ENCODE data around the gene SCN9A.

SCN9A gene

GRCh38 chr2:166233244-166233643 lies 142.5 kb downstream of the SCN9A start:
- H3K27ac ChIP-seq (ENCODE audit: low read depth, low read length) = no peak overlapping the region
- no peaks in the 10 kb centered on the region for H3K36me3 ChIP-seq (ENCODE audit: control insufficient read depth, low read length)
- TF ChIP-seq CTCF (IDR thresholded peaks at IDR 0.05; ENCODE audit: low read depth, low read length, poor library complexity, severe bottlenecking) (no peak), EZH2phosphoT487 (IDR thresholded peaks at IDR 0.05; ENCODE audit: borderline replicate concordance, low read length) (no peak)
- no peaks in the 10 kb centered on the region for H3K9me2 ChIP-seq (replicated peaks; ENCODE audit: control insufficient read depth, low read length)
- no peaks in the 10 kb centered on the region for H3K9me3 ChIP-seq (ENCODE audit: control insufficient read depth, insufficient read depth, low read length)
- H3K4me3 ChIP-seq (ENCODE audit: low read length) = no peak overlapping the region
- no peak overlapping the region for H3K4me2 ChIP-seq (ENCODE audit: low read length)
- H3F3A ChIP-seq (ENCODE audit: control insufficient read depth, insufficient read depth) = no peaks in the 10 kb centered on the region
- H3K27me3 ChIP-seq (ENCODE audit: control insufficient read depth, low read length) = no peaks in the 10 kb centered on the region
- no peaks in the 10 kb centered on the region for H3K79me2 ChIP-seq (ENCODE audit: control insufficient read depth, low read length)
- no peaks in the 10 kb centered on the region for H4K20me1 ChIP-seq (ENCODE audit: control insufficient read depth, insufficient read depth, low read depth, low read length)
- H3K4me1 ChIP-seq (ENCODE audit: control insufficient read depth, low read length) = no peaks in the 10 kb centered on the region

GRCh38 chr2:166230724-166231070 lies 145.0 kb downstream of the SCN9A start:
- Histone ChIP-seq H3K4me1 (ENCODE audit: control insufficient read depth, low read length) (no peaks in the 10 kb centered on the region), H3F3A (ENCODE audit: control insufficient read depth, insufficient read depth) (no peaks in the 10 kb centered on the region), H3K4me2 (ENCODE audit: low read length) (no peak overlapping the region), H3K36me3 (ENCODE audit: control insufficient read depth, low read length) (no peaks in the 10 kb centered on the region), H3K9me2 (replicated peaks; ENCODE audit: control insufficient read depth, low read length) (no peaks in the 10 kb centered on the region), H3K9me3 (ENCODE audit: control insufficient read depth, insufficient read depth, low read length) (no peaks in the 10 kb centered on the region), H4K20me1 (ENCODE audit: control insufficient read depth, insufficient read depth, low read depth, low read length) (no peaks in the 10 kb centered on the region), H3K4me3 (ENCODE audit: low read length) (no peak overlapping the region), H3K27ac (ENCODE audit: low read depth, low read length) (no peak overlapping the region), H3K79me2 (ENCODE audit: control insufficient read depth, low read length) (no peaks in the 10 kb centered on the region), H3K27me3 (ENCODE audit: control insufficient read depth, low read length) (no peaks in the 10 kb centered on the region)
- TF ChIP-seq CTCF (IDR thresholded peaks at IDR 0.05; ENCODE audit: low read depth, low read length, poor library complexity, severe bottlenecking) = no peak
- no peak for TF ChIP-seq EZH2phosphoT487 (IDR thresholded peaks at IDR 0.05; ENCODE audit: borderline replicate concordance, low read length)

- H3K9me2 ChIP-seq (replicated peaks; ENCODE audit: control insufficient read depth, low read length) = no peaks in the 10 kb centered on the region
- no peaks in the 10 kb centered on the region for H3K9me3 ChIP-seq (ENCODE audit: control insufficient read depth, insufficient read depth, low read length)
- no peak overlapping the region for H3K4me2 ChIP-seq (ENCODE audit: low read length)
- H3F3A ChIP-seq (ENCODE audit: control insufficient read depth, insufficient read depth) = no peaks in the 10 kb centered on the region
- H4K20me1 ChIP-seq (ENCODE audit: control insufficient read depth, insufficient read depth, low read depth, low read length) = no peaks in the 10 kb centered on the region
- TF ChIP-seq CTCF (IDR thresholded peaks at IDR 0.05; ENCODE audit: low read depth, low read length, poor library complexity, severe bottlenecking) (no peak), EZH2phosphoT487 (IDR thresholded peaks at IDR 0.05; ENCODE audit: borderline replicate concordance, low read length) (no peak)
- H3K4me1 ChIP-seq (ENCODE audit: control insufficient read depth, low read length) = no peaks in the 10 kb centered on the region
- no peaks in the 10 kb centered on the region for H3K36me3 ChIP-seq (ENCODE audit: control insufficient read depth, low read length)
- H3K27ac ChIP-seq (ENCODE audit: low read depth, low read length) = no peak overlapping the region
- no peak overlapping the region for H3K4me3 ChIP-seq (ENCODE audit: low read length)
- no peaks in the 10 kb centered on the region for H3K27me3 ChIP-seq (ENCODE audit: control insufficient read depth, low read length)
- no peaks in the 10 kb centered on the region for H3K79me2 ChIP-seq (ENCODE audit: control insufficient read depth, low read length)
These were observed 145.6 kb downstream of the SCN9A start for GRCh38 chr2:166230024-166230723.
